RKO (cell line): Measurements from ENCODE around the gene PPP2R1A.

Source experiments
- DNase-seq: peaks from one replicate; pipeline ENCODE4 v3.0.0-alpha.2; 2016; ENCODE audit warnings: low spot score

Gene PPP2R1A

DNA sequence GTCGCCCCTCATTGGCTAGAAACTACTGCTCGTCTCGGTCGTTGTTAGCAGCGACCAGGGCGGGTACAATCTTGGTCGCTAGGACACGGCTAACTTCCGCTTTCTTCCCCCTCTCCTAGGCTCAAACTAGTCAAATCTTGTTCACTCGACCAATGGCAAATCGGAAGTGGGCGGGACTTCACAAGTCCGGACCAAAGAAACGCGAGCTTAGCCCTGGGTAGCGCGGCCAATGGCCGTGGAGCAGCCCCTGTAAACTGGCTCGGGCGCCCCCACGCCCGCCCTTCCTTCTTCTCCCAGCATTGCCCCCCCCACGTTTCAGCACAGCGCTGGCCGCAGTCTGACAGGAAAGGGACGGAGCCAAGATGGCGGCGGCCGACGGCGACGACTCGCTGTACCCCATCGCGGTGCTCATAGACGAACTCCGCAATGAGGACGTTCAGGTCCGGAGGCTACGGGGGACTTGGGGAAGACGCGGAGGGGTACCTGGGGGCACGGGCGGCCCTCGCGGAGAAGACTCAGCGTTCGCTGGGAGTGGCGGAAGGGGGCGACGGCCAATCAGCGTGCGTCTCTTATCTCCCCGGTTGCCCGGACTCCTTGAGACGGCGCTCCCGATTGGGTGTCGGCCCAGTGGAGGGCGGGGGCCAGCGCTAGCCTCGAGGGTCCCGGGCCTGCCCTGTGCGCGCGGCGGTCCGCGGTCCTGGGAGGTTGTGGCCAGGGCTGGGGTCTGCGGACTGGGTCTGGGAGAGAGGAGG lies at the start of gene PPP2R1A:
Gene PPP2R1A, plus strand, starts transcription at position 318 of the 752 bp plus-strand sequence. Its CDS starts 45 bp downstream, at position 363.
- peak; percentile 100 for DNase-seq

DNA sequence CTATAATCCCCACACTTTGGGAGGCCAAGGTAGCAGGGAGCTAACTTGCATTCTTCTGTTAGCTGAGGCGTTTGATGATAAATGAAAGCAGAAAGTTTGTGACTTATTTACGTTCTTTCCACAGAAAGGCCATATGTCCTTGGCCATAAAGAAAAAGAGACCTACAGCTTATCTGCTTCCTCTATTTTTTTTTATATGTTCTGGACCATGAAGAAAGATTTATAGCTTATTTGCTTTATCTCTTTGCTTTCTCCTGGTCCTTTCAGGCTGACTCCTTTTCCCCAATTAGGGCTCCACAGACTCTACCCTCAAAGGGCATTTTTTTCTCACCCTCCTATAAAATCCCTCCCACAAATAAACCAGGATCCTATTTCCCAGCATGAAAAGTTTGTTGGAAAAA lies 48.6 kb upstream of the PPP2R1A start:
- no peak for DNase-seq

DNA sequence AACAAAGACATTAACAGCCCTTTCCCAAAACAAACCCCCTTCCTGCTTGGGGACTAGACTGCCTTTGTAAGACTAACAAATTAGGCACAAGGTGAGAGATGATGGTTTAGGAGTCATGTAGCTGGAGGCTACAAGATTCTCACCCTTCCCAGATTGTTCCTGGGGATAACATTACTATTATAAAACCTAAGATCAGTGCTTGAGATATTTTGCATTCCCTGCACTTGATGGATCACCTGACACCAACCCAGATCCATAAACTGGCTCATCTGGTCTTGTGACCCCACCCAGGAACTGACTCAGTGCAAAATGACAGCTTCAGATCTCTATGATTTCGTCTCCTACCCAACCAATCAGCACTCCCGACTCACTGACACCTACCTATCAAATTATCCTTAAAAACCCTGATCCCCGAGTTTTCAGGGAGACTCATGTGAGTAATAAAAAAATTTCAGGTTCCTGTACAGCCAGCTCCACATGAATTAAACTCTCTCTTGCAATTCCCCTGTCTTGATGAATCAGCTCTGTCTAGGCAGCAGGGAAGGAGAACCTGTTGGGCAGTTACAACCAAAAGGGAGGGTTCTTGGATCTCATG lies 47.8 kb upstream of the PPP2R1A start:
- DNase-seq, result peak; percentile 91

DNA sequence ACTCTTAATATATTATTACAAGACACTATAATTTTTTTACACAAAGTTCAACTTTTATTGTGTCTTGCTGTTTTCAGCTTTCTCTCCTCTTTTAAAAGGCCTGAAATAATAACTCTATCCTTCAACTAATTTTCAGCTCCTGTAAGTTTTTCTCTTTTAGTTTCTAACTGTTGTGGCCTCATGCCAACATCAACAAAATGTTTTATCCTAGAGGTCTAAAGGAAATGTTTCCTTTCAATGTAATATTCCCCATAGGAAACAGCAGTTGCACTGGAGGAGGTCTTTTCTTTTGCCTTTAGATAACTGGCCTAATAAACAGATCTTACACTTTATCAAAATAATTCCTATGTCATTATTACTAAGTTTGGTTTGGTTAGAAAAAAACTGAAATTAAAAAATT lies 41.6 kb upstream of the PPP2R1A start:
- DNase-seq, result no peak

DNA sequence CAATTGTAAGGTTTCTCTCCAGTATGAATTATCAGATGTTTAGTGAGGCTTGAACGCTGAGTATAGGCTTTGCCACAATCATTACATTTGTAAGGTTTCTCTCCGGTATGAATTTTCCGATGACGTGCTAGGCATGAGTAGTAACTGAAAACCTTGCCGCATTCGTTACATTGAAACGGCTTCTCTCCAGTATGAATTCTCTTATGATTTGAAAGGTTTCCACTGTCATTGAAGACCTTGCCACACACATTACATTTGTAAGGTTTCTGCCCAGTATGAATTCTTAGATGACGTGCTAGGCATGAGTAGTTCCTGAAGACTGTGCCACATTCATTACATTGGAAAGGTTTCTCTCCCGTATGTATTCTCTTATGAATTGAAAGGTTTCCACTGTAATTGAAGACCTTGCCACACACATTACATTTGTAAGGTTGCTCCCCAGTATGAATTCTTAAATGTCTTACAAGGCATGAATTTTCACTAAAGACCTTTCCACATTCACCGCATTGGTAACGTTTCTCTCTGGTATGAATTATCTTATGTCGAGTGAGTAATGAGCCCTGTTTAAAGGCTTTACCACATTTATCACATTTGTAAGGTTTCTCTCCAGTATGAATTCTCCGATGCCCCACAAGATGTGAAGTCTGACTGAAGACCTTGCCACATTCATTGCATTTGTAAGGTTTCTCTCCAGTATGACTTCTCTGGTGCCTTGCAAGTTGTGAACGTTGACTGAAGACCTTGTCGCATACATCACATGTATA lies 34.1 kb upstream of the PPP2R1A start:
- no peak for DNase-seq

DNA sequence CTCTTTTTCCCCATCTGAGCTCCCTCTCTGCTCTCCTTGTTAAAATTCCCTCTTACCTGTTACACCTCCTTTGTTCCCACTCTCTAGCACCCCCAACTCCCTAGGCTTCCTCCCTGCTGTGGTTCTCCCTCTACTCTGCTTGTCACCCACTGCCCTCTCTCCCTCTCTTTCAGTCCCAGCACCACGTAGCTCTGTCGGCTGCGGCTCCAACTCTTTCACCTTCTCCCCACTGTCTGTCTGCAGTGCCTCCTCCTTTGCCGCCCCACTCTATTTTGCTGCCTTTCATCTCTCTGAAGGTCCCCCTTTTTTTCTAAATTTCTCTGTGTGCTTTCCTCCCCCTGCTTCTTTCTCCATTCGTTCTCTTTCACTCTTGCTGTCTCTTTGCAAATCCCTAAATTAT lies 19.5 kb upstream of the PPP2R1A start:
- DNase-seq, result no peak

DNA sequence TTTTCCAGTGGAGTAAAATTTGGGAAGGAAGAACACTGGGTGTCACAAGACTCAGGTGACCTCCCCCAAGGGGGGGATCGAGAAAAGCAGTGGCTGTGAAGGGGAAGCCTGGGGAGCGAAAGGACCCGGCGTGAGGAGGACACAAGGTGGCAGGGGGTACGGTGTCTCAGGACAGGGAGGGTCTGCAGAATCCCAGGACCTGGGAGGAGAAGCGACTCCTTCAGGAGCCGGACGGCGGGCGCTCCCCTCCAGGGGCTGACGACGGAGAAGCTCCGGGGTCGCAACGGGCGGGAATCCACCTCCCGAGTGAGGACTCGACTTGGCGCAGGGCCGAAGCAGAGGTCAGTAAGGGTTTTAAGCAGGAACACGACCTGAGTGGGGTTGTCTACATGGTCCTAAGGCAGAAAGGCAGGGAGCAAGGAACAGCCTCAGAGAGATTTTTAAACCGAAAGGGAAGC lies 19.0 kb upstream of the PPP2R1A start:
- no peak for DNase-seq

DNA sequence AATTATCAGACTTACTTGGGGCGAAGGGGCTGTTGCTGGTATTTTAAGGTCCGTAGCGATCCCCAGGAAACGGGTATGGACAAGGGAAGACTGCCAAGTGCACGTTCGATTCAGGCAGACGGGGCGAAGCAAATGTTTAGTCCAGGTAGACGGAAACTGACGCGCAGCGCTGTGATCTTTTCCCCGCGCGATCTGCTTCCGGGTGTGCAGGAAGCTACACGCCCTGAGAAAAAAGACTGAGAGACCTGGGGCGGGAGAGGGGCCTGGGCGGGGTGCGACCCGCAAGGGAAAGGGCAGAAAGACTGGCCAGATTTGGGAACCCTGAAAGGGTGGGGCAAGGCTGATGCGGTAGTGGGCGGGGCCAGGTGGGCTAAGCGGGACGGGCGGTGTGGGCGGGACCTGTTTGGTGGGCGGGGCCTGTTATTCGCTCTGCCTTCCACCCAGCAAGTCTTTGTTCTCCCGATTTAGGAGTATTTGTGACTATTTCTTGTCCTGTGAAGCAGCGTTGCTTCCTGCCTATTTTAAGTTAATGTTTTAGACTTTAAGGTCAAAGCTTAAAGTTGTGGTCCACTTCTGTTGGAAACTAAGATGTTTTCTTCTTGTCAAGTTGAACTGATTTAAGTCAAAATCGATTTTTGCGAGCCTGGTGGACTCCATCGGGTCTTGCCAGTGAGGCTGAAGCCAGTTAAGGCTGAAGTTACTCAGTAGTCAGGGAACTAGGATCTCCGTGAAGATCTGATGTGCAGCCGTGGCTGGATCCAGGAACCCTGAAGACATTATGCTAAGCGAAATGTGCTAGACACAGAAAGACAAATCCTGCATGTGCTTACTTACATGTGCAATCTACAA lies 18.3 kb upstream of the PPP2R1A start, which contains the start of gene ZNF836:
Gene ZNF836, minus strand, starts transcription at position 301 of the 849 bp plus-strand sequence. CDS start 3,549 bp downstream, outside the sequence.
- peak; percentile 83 for DNase-seq

DNA sequence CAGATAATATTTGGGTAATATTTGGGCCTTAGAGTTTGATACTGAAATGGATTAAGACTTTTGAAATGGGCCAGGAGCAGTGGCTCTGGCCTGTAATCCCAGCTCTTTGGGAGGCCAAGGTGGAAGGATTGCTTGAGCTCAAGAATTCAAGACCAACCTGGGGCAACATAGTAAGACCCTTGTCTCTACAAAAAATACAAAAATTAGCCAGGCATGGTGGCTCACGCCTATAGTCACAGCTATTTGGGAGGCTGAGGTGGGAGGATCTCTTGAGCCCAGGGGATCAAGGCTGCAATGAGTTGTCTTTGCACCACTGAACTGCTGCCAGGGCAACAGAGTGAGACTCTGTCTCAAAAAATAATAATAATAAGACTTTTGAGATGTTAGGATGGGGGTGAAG lies 17.5 kb upstream of the PPP2R1A start:
- no peak for DNase-seq

DNA sequence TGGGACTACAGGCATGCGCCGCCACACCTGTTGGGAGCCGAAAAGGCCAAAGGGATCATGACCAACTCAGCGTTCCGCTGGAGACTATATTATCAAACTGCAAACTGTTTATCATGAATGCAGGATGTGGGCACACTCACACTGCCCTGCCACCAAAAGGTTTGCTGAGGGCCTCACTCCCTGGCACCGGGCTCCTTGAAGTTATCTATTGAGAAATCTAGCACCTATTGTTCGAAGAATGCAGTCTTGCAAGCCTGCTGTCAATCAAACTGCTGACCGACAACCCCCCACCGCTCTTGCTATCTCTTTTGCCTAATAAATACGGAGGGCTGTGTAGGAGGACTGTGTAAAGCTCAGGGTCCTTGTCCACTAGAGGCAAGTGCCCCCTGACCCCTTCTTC lies 13.3 kb upstream of the PPP2R1A start:
- no peak for DNase-seq

DNA sequence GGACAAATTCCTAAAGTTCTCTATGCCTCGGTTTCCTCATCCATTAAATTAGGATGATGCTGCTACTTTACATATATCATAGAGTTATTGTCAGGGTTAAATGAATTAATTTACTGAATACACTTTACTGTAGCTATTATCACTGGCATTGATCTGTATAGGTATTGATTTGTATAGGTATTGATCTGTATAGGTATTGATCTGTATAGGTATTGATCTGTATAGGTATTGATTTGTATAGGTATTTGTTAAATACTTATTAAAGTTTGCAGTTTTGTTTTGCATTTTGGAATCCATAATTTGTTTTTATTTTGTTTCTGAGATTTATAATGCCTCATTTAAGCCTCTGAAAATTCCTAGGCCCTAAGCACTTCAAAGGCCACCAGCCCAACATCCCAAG lies 2.4 kb upstream of the PPP2R1A start:
- DNase-seq, result no peak

DNA sequence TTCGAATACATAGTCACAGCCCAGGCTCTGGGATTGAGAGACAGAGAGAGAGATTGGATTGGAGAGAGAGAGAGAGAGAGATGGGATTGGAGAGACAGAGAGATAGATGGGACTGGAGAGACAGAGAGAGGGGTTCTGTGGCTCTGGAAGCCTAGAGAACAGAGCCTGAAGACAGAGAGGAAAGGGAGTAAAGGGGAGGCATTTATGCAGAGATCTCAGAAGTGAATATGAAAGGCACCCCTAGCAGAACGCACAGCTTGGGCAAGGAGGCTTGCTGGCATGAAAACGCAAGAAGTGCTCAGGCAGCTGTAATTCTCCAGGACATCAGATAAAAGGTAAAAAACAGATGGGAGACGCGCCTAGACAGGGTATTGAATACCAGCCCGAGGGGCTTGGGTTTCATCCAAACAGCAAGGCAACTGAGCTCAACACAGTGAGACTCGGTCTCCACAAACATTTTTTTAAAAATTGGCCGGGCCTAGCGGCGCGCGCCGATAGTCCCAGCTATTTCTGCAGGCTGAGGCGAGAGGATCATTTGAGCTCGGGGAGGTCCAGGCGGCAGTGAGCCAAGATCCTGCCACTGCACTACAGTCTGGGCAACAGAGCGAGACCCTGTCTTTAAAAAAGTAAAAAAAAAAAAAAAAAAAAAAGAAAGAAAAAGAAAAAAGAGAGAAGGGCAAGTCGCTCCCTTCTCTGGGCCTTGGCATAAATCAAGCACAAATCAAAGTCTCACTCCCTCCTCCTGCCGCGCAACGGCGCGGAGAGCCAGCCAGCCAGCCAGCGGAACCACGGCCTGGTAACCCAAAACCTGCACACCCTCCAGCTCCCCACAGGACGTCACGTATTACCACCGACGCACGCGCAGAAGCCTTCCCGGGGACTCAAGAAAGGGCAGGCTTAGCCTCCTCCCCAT lies 774 bp upstream of the PPP2R1A start:
- DNase-seq, result peak; percentile 23

DNA sequence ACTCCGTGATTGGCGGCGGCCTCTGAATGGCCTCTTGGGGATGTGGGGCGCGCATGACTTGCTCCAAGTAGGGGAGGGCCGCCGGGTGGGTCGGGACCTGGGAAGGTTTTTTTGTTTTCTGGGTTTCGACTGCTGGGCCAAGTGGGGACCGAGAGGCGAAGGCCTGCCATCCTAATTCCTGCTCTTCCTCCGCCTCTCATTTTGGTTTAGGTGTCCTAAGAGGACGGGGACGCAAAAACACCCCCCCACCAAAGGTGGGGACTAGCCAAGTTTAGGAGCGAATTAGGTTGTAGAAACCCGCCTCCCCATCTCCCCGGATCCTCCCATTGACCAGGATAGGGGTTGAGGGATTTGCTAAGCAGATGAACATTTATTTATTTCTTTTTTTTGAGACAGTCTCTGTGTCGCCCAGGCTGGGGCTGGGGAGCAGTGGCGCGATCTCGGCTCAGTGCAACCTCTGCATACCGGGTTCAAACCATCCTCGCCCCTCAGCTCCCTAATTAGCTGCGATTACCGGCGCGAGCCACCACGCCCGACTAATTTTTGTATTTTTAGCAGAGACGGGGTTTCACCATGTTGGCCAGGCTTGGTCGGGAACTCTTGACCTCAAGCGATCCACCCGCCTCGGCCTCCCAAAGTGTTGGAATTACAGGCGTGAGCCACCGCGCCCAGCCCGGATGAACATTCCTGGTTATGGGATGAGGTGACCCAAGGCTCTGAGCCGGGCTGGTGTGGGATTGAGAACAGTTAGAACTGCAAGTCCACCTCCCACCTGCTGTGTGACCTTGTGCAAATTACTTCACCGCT lies 838 bp downstream of the PPP2R1A start:
- peak; percentile 50 for DNase-seq

DNA sequence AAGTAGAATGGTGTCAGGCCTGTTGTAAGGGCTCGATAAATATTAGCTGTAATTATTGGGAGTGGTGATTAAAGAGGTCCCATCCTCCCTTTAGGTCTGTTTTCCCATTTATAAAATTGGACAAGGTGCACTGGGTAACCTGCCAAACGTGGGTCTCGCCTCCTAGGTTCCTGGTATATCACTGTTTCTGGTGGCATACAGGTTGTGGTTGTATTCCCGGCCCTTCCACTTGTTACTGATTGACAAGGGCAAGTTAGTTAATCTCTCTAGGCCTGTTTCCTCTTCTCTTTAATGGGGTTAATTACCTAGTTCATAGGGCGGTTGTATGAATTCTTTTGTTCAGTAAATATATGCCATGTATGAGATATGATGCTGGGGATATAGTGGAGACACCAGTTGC lies 1.5 kb downstream of the PPP2R1A start:
- no peak for DNase-seq

DNA sequence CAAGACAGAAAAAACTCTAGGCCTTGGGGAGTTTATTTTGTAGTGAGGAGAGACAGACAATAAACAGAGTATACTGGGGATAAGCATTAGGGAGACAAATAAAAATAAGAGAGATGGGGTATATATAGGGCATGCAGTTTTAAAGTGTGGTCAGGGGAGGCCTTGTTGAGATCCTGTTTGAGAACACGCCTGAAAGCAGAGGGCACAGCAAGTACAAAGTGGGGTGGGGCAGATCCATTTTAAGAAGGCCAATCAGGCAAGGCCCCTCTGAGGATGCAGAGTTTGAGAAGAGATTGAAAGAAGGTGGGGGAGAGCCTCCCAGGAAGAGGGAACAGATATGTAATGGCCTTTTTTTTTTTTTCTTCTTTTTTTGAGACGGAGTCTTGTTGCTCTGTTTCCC lies 2.1 kb downstream of the PPP2R1A start:
- DNase-seq, result no peak

DNA sequence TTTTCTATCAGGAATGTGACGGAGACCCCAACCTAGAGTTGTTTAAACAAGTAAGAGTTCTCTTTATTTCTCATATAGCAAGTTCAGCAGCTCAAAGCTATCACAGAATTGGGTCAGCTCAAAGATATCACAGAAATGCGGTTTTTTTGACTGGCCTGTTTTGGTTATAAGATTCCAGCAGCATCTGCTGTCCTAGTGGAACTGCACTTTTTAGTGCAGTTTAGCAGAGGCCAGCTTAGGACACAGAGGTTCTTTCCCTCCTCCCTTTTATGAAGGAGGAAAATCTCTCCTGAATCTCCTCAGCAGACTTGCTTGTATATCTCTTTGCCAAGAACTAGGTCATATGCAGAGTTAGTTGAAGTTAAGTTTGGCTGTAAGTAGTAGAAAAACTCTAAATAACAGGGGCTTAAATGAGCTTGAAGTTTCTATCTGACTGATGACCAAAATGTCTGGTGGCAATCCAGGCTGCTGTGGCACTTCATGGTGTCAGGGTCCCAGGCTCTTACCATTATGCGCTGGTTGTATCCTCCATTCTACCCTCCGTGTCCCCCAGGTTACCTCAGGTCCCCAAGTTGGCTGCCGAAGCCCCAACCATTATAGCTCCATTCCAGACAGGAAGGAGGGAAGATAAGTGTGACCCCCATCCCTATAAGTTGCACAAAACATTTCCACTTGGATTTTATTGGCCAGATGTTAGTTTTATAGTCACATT lies 6.6 kb downstream of the PPP2R1A start:
- no peak for DNase-seq

DNA sequence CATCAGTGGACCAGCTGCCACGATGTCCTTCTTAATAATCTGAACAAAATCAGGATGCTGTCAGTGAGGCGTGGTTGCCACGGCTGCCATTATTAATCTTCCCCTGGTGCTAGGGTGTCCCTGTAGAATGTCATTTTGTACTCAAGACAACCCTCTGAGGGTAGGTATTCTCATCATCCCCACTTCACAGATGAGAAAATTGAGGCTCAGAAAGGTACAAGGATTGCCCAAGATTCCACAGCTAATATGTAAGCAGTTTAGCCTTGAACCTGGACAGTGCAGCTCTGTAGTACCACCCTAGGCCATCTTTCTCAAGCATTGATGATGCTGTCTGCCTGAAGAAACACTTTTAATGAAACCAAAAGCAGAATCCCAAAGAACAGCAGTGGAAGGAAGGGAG lies 8.1 kb downstream of the PPP2R1A start:
- DNase-seq, result no peak

DNA sequence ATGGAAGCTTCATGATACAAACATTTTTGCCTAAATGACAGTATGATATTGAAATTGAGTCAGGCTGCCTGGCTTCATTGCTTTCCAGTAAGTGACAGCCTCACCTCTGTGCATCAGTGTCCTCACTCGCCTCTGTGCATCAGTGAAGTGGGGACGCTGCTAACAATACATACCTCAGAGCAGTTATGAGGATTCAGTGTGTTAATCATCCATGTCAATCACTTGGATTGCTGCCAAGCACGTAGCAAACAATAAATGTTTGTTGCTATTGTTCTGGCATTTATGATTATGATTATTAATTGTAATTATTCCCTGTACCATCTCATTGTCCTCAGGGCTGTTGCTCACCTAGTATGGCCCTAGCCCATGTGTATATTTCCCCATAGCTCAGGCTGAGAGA lies 8.8 kb downstream of the PPP2R1A start:
- no peak for DNase-seq

DNA sequence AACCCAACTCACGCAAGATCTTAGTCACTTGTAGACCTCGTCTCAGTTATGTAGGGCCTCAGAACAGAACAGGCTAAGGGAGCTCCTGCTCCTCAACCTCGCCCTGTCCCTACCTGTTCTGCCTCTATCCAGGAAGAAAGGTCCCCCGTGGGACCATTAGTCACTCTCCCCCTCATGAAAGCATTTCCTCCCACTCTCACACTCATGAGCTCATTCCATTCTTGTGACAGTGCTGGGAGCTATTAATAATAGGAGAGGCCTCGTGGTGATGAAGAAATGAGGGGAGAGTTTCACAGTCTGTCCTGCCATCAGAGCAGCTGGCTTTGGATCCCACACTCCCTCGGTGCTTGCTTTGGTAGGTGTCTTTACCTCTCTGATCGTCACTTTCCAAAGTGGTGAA lies 10.2 kb downstream of the PPP2R1A start:
- DNase-seq, result no peak
